SK-N-SH treated with all-trans-retinoic acid at 6 μM for 48 hours (cell line): ENCODE results near the gene SYTL5.

Experiments used
- ISL1 ChIP-seq: fragments of 250-450 bp; sonication (Bioruptor Pico); IDR thresholded peaks from 2 replicates; pipeline ENCODE4 v2.1.2; 2022; ENCODE audit warnings: mild to moderate bottlenecking, moderate library complexity
- RARB ChIP-seq: fragments of 250-450 bp; sonication (Bioruptor Pico); IDR thresholded peaks from 2 replicates; pipeline ENCODE4 v1.8.0; 2021; ENCODE audit warnings: mild to moderate bottlenecking, moderate library complexity
- ZNF8 ChIP-seq: fragments of 450-650 bp; formaldehyde crosslinking; IDR thresholded peaks from 2 replicates; pipeline ENCODE4 v1.5.0; 2020; ENCODE audit warnings: mild to moderate bottlenecking, moderate library complexity
- TF ChIP-seq, protein P1 (sequence below): fragments of 250-450 bp; sonication (Bioruptor Pico); IDR thresholded peaks from 2 replicates; pipeline ENCODE4 v1.8.0; 2021; ENCODE audit warnings: low read depth, mild to moderate bottlenecking, moderate library complexity, borderline replicate concordance
- TF ChIP-seq, protein P2 (sequence below): fragments of 250-450 bp; sonication (Bioruptor Pico); IDR thresholded peaks from 2 replicates; pipeline ENCODE4 v1.8.0; 2020; ENCODE audit warnings: mild to moderate bottlenecking, moderate library complexity, borderline replicate concordance

DNA sequence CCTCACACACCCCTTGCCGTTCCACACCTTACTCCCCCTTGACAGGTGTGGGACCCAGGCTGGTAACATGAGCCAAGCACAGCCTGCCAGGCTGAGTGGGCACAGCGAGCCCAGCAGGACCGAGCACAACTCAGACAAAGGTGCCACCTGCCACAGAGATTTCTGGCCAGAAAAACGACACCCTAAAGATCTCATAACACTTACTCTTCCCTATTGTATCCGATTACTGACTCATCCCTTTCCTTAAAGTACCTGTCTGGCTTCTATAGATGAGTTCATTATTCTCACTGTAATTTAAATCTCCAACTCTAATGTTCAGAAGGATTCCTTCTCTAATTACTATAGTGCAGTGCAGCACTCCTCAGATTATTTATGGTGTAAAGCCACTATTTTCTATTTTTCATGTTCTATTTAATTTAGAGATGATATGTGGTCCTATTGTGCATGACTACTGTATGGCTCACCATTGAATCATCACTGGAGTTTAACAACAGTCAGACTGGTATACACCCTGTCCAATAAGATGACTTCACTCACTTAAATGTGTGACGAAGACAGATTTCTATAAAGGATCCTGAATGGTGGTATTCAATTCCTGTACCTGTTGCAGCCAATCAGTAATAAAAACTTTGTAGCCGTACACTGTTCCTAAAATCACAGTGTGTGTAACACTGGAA is 7.6 kb upstream of the SYTL5 start:
- no peak for TF ChIP-seq RARB (CRISPR knock-in tag)
- TF ChIP-seq, protein P1, sequence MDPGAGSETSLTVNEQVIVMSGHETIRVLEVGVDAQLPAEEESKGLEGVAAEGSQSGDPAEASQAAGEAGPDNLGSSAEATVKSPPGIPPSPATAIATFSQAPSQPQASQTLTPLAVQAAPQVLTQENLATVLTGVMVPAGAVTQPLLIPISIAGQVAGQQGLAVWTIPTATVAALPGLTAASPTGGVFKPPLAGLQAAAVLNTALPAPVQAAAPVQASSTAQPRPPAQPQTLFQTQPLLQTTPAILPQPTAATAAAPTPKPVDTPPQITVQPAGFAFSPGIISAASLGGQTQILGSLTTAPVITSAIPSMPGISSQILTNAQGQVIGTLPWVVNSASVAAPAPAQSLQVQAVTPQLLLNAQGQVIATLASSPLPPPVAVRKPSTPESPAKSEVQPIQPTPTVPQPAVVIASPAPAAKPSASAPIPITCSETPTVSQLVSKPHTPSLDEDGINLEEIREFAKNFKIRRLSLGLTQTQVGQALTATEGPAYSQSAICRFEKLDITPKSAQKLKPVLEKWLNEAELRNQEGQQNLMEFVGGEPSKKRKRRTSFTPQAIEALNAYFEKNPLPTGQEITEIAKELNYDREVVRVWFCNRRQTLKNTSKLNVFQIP (CRISPR knock-in tag): no peak
- TF ChIP-seq ISL1 (CRISPR knock-in tag): no peak
- no peak for TF ChIP-seq ZNF8 (CRISPR knock-in tag)
- TF ChIP-seq, protein P2, sequence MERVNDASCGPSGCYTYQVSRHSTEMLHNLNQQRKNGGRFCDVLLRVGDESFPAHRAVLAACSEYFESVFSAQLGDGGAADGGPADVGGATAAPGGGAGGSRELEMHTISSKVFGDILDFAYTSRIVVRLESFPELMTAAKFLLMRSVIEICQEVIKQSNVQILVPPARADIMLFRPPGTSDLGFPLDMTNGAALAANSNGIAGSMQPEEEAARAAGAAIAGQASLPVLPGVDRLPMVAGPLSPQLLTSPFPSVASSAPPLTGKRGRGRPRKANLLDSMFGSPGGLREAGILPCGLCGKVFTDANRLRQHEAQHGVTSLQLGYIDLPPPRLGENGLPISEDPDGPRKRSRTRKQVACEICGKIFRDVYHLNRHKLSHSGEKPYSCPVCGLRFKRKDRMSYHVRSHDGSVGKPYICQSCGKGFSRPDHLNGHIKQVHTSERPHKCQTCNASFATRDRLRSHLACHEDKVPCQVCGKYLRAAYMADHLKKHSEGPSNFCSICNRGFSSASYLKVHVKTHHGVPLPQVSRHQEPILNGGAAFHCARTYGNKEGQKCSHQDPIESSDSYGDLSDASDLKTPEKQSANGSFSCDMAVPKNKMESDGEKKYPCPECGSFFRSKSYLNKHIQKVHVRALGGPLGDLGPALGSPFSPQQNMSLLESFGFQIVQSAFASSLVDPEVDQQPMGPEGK (CRISPR knock-in tag): no peak
